Right lung (tissue), 10 donors: ENCODE measurements around the gene LNX1. TPM values are rescaled to one million over a fixed set of nuclear protein-coding genes. Genes with fewer than 3 reads are reported as not detected.

Experiments
- DNase-seq, 2 donors: peaks; one replicate each; pipeline ENCODE4 v3.0.0-alpha.2; 2013
- long read RNA-seq, 8 donors: transcript quantifications; one replicate each; lab custom pipeline, GENCODE V29; 2026
- polyA plus RNA-seq, 5 donors: library from polyadenylated mRNA; unstranded; fragments of 120-200 nt; gene quantifications; one replicate each; pipeline versions ENCODE4 v1.2.1 to v1.2.3, GENCODE V29; 2013; ENCODE audit warnings: inconsistent platforms in 1 of 5, low replicate concordance in 1 of 5; ENCODE audit not compliant: insufficient read length in 5 of 5, insufficient read depth in 1 of 5

The LNX1 gene
- polyA plus RNA-seq = 1 to 10 TPM; 3.5 to 4.2 (median 3.7) TPM
- long read RNA-seq, donor 1 = 0 reads
- long read RNA-seq, donor 2 = 0 reads
- long read RNA-seq, donor 3 = 0 reads
- long read RNA-seq, donor 4 = 0 reads
- long read RNA-seq, donor 5 = 0 reads
- long read RNA-seq, donor 6, partial matches to known transcripts = 54 of 64 reads
- long read RNA-seq, donor 6, other reads (novel, unspliced or antisense) = 10 of 64 reads
- long read RNA-seq, donor 7, partial matches to known transcripts = 54 of 54 reads
- long read RNA-seq, donor 7, other reads (novel, unspliced or antisense) = 0 of 54 reads
- long read RNA-seq, donor 8 = 0 reads

DNA sequence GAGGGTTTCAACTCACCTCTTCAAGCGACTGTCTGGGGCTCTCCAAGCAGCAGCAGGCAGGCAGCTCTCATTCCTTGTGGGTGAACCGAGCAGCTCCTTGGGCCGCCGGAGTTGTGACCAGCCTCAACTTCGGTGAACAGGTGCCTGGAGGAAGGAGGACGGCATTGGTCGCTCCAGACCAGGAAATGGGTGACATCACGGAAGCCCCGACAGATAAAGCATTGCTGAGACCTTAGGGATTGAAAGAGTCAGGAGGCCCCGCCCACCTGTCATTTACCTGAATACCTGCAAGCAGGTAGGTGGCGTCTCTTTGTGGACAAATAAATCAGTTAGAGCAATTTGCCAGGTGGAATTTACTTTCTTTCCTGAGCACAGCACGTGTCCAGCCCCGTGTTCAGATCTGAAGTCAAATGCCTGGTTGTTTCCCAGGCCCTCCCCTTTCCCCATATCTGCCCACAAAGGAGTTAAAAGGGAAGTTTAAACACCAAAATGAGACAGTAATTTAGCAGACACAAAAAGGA is at the start of gene LNX1:
LNX1 (minus strand) TSS at position 115 of the 521 bp plus-strand sequence. CDS start 17,484 bp downstream, outside the sequence.
- DNase-seq = no peak

DNA sequence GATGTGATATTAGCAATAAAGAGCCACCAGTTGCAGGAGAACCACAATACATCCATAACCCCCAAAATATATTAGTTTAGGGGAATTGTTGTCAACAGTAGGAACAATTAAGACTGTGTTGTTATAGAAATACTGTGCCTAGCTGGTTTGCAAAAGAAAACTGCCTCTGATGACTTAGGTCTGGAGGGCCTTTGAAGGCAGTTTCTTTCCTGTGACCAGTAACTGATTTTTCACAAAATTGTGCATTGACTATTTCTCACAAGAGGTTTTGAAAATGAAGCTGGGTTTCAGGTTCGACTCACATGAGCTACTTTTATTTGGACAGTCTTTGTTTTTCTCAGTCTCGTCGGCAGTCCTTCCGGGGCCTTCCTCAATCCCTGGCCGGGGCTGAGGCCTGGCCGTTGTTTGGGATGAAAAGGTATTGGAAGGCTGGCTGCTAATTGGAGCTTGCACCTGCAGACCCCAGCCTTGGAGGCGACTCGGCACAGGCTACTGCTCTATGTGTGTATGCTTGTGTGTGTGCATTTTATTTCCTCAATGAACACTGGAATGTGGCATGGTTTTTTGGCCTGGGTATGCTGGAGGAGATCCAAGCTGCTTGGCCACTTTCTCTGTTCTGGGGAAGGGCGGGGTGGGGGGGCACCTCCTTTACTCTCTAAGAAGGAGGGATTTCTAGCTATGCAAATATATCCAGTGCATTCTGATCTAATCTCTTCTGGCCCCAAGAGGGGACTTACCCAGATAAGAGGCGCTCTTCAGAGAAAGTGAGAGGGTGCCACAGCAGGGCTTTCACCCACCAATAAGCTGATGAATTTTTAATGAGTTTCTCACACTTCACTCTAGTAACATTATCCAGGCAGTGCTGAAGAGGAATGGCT is 49.5 kb upstream of the LNX1 start:
- peak in 1 of 2 donors; percentile 59 for DNase-seq

DNA sequence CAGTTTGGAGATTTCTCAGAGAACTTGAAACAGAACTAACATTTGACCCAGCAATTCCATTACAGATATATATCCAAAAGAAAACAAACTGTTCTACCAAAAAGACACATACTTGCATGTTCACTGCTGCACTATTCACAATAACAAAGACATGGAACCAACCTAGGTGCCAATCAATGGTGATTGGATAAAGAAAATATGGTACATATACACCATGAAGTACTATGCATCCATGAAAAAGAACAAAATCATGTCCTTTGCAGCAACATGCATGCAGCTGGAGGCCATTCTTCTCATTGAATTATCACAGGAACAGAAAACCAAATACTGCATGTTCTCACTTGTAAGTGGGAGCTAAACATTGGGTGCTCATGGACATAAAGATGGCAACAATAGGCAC is 47.6 kb upstream of the LNX1 start:
- DNase-seq = no peak

DNA sequence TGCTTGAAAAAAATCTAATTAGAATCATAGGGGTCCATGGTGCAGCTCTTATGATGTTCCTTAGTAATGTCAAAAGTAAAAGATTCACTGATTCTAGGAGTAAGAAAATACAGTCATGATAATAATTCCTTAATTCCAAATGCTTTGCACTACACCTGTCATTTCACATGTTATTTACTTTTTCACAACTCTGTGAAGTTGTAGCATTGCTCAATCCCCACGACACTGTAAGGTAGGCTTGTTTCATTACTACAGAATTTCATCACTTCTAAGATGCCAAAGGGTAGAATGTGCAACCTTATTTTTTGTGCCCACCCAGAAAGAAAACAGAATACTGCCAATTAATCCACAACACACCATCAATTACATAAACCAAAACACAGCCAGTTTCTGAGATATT is 46.1 kb upstream of the LNX1 start:
- no peak for DNase-seq

DNA sequence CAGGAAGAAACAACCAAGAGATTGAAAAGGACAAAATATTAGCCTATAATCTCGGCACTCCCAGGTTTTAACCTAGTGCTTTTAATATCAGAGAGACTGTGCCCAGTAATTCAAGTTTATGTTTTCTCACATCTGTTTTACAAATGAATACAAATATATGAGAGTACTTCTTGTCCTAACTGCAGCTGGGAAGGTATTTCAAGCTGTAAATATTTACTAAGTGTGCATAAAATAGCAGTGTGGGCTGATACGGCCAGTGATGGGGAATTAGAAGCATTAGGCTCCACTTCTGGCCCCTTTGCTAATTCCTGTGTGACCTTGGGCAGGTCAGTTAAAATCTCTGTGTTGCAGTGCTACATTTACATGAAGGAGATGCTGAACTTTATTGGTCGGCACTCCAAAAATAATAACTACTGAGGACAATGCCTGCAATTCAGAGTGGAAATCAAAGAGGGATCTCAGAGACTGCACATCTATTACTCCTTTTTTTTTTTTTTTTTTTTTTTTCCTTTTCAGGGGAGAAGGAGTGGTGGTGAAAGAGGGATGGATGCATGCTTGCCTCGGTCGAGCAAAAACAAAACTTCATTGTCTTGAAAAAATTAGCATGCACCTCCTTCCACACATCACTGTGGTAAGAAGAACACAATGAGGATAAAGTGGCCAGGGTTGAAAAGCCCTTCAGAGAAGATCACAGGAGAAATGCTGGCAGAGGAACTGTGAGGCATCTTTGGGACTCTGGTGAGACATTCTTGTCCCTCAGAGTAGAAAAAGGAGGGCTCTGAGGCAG is 44.6 kb upstream of the LNX1 start:
- no peak for DNase-seq

DNA sequence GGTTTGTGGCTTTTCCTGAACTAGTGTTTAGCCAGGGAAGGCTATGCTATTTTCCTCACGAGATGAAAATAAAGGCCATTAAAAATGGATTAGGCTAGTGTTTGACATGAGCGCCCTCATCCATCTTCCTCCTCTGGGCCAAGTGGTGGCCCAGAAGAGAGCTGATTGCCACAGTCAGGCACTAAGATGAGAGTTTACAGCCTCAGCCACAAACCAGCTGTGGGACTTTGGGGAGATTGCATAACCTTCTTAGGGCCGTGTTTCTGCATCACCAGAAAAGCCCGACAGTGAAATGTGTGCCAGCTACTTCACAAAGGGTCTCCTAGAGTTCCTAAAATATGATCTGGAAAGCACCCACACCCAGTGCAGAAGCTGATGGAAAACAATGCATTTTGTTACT is 42.3 kb upstream of the LNX1 start:
- no peak for DNase-seq

DNA sequence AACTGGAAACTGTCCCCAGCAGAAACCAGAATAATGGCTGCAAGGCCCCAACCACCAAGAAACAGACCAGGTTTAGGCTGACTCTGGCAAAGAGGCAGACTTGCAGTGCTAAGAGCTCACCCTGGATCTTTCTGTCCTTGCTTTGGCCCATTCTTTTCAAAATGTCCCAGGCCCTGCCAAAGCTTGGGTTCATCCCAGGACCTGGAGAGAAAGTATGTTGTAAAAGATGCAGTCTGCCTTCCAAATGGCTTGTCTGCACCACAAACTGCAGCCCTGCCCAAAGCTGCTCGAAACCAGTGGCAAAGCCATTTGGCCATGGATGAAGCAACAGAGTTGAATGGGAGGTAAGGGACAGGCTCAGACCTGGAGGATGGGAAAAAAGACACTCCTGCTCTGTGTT is 38.0 kb upstream of the LNX1 start:
- no peak for DNase-seq

DNA sequence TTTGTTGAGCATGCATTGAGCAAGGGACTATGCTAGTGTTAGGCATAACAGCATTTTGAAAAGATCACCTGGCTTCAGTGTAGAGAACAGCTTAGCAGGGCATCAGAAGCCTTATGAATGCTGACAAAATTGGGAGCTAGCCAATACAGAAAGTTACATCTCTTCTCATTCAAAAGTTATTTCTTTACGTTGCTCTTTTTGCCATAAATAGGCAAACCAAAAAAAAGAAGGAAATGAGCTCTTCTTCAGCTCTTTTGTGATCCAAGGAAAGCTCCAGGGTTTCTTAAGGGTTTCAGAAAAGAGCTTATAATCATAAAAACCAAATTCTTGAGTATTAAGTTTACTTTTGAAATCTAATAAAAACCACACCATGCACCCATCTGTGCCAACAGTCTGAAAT is 35.2 kb upstream of the LNX1 start:
- DNase-seq = no peak

DNA sequence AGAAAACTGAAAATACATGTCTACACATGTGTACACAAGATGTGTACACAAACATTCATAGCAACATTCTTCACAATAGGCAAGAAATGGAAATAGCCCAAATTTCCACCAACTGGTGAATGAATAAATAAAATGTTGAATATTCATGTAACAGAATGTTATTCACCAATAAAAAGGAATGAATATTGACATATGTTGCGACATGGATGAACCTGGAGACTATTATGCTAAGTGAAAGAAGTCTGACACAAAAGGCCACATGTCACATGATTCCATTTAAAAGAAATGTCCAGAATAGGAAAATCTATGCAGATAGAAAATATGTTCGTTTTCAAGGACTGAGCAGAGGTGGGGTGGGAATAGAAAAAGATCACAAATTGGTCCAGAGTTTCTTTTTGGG is 34.6 kb upstream of the LNX1 start:
- DNase-seq = no peak

DNA sequence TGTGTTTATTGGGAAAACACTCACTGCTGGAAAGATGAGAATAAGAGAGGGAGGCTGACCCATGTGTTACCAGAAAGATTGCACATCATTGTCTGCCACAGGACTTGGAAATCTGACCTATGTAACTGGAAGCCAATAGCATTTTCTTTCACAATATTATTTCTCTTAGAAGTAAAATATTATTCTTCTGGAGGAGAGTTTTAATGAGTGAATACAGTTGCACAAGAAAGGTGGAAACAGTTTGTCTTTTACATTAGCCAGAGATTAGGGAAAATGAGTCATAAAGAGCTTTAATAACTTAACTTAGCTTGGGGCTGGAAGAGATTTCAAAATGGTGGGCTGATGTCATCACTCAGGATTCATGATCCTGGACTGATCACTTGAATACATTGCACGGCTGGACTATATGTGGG is 31.5 kb upstream of the LNX1 start:
- DNase-seq = no peak

DNA sequence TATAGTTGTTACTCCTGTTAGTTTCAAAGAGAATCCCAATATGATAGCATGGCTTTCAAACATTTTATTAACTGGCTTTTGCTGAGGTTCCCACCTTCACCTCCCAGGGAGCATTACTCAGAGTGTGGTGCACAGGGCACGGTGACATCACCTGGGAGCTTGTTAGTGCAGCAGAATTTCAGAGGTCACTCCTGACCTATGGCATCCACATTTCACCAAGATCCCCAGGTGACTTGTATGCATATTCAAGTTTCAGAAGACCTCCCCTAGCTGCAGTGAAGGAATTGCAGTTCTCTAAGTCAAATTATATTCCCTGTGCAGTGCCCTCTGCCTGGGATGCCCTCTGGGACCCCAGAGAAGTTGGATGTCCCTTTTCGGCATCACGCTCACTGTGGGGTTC is 29.7 kb upstream of the LNX1 start:
- no peak for DNase-seq

DNA sequence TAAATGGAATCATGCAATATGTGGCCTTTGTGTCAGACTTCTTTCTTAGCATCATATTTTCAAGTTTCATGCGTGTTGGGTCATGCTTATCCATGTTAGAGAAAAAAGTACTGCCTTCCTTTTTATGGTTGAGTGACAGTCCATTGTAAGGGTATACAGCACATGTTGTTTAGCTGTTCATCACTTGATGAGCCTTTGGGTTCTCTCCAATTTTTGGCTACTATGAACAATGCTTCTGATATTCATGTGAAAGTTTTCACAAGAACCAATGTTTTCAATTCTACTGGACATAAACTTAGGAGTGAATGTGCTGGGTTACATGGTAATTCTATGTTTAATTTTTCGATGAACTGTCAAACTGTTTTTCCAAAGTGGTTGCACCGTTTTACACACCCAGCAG is 28.1 kb upstream of the LNX1 start:
- DNase-seq = no peak

DNA sequence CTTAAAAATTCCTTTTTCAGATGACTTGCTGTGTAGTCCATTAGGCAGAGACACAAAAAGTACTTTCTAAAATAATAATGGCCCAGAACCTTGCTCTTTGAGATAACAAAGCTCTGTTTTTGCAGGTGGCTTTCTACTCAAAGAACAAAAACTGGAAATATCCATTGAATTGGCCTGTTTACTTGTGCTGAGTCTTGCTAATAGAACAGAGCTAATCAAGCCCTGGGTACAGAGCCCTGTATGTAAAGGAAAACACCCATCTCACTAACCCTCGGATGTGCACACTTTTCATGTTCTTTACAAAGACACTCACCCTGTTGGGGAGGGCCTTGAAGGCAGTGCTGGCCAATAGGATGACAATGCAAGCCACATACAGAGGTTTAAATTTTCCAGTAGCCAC is 27.0 kb upstream of the LNX1 start:
- DNase-seq = no peak

DNA sequence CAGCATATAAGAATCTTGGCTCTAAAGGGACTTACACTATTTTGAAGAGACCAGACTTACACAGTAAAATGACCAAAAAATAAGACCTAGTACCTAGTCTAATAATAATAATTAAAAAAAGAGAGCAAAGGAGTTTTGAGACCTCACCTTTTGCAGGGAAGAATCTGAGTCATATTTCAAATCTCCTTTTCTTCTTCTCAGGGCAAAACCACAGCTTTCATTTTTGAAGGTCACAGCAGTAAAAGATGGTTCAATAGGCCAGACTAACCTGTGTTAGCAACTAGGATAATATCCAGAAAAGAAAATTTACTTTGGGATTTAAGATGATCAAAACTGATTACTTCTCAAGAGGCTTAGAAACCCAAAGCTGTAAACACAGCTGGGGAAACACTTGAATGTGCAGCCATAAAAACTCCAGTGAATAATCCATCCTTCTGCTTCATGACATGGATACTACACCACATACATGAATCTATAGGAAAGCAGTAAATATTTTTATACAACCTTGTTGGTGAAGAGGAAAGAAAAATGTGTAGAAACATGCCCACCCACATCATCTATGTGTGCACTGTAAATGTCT is 25.9 kb upstream of the LNX1 start:
- no peak for DNase-seq

DNA sequence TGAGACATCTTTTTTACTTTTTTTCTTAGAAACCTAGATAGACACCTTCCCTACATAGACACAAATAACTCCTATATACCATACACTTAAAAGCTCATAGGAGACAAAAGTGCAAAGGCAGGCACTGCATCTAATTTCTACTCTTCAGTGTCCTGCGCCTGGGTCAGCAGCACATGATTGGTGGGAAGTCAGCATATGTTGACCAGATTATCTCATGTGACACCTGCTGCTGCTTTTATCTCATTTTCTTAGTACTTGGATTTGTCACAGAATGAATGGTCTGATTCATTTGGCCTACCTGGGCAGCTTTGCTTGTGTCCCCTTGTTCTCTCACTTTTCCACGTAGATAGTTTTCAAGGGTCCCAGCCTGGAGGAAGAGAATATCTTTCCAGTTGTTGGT is 24.9 kb upstream of the LNX1 start:
- no peak for DNase-seq

DNA sequence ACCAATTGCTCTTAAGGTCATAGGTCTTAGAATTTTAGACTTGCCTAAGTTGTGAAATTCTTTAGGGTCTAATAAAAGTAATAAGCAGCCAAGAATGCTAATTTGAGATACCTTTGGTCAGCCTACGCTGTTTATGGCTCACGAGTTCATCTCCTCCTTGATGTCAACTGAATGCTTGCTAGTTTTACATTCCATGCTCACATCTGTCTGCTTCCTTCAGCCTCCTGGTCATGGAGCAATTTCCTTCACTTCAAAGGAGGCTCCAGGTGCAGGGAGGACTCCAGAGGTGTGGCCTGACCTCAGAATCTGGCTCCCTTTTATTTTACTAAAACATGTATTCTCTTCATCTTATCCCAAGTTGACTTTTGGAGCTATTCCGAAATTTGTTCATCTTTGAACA is 23.3 kb upstream of the LNX1 start:
- no peak for DNase-seq

DNA sequence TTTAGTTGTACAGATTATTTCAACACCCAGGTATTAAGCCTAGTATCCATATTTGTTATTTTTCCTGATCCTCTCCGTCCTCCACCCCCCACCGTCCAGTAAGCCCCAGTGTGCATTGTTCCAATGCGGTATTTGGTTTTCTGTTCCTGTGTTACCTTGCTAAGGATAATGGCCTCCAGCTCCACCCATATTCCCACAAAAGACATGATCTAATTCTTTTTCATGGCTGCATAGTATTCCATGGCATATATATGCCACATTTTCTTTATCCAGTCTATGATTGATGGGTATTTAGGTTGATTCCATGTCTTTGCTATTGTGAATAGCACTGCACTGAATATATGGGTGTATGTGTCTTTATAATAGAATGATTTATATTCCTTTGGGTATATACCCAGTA is 22.1 kb upstream of the LNX1 start:
- no peak for DNase-seq

DNA sequence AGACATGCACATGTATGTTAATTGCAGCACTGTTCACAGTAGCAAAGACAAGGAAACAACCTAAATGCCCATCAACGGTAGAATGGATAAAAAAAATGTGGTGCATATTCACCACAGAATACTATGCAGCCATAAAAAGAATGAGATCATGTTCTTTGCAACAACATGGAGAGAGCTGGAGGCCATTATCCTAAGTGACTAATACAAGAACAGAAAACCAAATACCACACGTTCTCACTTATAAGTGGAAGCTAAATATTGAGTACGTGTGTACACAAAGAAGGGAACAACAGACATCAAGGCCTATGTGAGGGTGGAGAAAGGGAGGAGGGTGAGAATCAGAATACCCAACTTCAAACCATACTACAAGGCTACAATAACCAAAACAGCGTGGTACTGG is 17.4 kb upstream of the LNX1 start:
- no peak for DNase-seq

DNA sequence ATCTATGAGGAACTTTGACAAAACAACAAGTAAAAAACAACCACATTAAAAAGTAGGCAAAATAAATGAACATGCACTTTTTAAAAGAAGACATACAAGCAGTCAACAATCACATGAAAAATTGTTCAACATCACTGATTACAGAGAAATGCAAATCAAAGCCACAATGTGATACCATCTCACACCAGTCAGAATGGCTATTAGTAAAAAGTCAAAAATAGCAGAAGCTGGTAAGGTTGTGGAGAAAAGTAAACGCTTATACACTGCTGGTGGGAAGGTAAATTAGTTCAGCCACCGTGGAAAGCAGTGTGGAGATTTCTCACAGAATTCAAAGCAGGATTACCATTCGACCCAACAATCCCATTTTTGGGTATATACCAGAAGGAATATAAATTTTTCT is 17.0 kb upstream of the LNX1 start:
- no peak for DNase-seq

DNA sequence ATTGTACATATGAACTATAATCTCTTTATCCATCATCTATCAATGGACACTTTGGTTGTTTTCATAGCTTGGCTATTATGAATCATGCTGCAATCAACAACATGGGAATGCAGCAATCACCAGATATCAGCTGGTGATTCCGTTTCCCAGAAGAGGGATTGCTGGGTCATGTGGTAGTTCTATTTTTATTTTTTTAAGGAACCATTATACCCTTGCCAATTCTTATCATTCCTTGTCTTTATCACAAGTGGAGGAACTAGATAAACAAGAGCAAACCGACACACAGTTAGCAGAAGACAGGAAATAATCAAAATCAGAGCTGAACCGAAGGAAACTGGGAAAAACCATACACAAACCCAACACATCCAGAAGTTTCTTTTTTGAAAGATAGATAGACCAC is 14.5 kb upstream of the LNX1 start:
- DNase-seq = no peak

DNA sequence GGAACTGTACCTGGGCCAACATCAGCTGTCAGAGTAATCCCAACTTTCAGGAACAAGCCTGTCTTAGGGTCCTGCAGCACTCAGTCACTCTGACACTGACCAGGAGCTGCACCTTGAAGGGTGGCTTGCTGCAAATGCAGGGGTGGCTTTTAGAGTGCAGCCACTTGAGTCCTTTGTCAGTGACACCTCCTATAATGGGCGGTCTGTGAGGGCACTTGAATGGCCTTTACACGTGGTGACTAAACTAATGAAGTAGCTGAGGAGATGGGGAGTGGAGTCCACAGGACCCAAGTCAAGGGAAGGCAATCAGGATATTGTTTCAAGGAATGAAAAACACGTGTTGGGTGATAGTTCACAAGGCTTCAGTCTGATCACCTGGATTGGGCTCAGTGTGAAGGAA is 11.1 kb upstream of the LNX1 start:
- no peak for DNase-seq

DNA sequence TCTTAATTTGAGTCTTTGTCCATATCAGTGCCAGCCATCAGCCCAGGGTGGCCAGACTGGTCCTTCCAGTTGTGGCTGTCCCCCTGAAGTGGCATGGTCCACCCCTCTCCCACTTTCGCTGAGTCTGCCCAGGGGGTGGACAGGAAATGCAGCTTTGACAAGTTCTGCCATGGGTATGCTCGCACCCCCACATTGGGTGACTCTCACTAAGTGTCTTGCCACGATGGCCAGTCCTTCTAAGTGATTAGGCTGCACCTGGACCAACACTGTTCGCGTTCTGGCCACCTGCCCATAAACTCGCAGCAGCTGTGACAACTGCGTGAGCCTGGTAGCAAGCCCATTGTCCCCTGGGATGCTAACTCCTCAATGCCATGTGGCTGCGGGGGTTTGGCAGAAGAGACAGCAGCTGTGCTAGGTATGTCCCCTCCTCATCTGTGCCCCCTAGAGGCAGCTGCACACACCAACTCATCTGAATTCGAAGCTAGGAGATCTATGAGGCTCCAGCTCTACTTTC is 10.0 kb upstream of the LNX1 start:
- no peak for DNase-seq
